Measurements from ENCODE around the gene TRAF2.

GRCh38 chr9:136963341-136963740 is 77.0 kb downstream of the TRAF2 start:
- TF ChIP-seq CTCF (IDR thresholded peaks at IDR 0.05): no peak
- no peak for TF ChIP-seq POLR2A (IDR thresholded peaks at IDR 0.05)
- no peak for TF ChIP-seq EP300 (IDR thresholded peaks at IDR 0.05)
- no peak for TF ChIP-seq POLR2AphosphoS5 (IDR thresholded peaks at IDR 0.05)
